GM06990 (cell line): ENCODE results near the gene NOVA1.

Source experiments
- DNase-seq: peaks from one replicate; pipeline ENCODE4 v3.0.0-alpha.2; 2011; ENCODE audit not compliant: insufficient read length; ENCODE audit errors: extremely low read depth
- H3K27me3 ChIP-seq: replicated peaks from 2 replicates; pipeline ENCODE4 v1.6.0; 2011; ENCODE audit warnings: low read length; ENCODE audit not compliant: control insufficient read depth, insufficient read depth
- H3K36me3 ChIP-seq: 2 replicates; pipeline ENCODE4 v1.5.1; 2011; ENCODE audit warnings: low read length; ENCODE audit not compliant: control insufficient read depth, insufficient read depth
- H3K4me3 ChIP-seq: replicated peaks from 2 replicates; pipeline ENCODE4 v1.5.1; 2011; ENCODE audit warnings: low read depth, mild to moderate bottlenecking, control low read depth, low read length
- TF ChIP-seq, protein P1 (sequence below): IDR thresholded peaks from 2 replicates; pipeline ENCODE4 v1.5.1; 2011; ENCODE audit warnings: low read length, control low read depth, mild to moderate bottlenecking, inconsistent platforms; ENCODE audit not compliant: insufficient read depth, poor library complexity, severe bottlenecking

The NOVA1 gene

GRCh38 chr14:26444822-26445221, 153.0 kb downstream of the NOVA1 start:
- H3K27me3 ChIP-seq = no peaks in the 10 kb centered on the region
- TF ChIP-seq, protein P1, sequence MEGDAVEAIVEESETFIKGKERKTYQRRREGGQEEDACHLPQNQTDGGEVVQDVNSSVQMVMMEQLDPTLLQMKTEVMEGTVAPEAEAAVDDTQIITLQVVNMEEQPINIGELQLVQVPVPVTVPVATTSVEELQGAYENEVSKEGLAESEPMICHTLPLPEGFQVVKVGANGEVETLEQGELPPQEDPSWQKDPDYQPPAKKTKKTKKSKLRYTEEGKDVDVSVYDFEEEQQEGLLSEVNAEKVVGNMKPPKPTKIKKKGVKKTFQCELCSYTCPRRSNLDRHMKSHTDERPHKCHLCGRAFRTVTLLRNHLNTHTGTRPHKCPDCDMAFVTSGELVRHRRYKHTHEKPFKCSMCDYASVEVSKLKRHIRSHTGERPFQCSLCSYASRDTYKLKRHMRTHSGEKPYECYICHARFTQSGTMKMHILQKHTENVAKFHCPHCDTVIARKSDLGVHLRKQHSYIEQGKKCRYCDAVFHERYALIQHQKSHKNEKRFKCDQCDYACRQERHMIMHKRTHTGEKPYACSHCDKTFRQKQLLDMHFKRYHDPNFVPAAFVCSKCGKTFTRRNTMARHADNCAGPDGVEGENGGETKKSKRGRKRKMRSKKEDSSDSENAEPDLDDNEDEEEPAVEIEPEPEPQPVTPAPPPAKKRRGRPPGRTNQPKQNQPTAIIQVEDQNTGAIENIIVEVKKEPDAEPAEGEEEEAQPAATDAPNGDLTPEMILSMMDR = no peak
- no peak for DNase-seq
- H3K36me3 ChIP-seq = no peaks in the 10 kb centered on the region
- no peak overlapping the region for H3K4me3 ChIP-seq

GRCh38 chr14:26443654-26444053, 154.2 kb downstream of the NOVA1 start:
- Histone ChIP-seq H3K36me3 (no peaks in the 10 kb centered on the region), H3K4me3 (no peak overlapping the region), H3K27me3 (no peaks in the 10 kb centered on the region)
- DNase-seq = no peak
- TF ChIP-seq, protein P1 = no peak

DNA sequence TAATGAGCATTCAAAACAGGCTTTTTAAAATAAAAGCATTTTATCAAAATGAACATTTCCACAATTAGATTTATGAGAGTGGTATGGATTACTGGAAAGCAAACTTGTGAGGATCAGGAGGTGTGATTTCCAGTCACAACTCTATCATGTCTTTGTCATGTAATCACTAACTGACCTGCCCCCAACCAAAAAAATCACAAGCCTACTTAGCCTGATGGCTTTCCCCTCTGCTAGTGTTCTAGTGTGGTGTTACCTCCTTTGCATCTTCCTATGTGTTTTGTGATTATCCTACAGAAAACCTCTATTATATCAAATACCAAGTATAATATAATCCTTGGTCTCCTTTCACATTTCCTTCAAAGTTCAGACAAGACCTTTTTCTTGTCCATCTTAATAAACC, 168.6 kb downstream of the NOVA1 start:
- Histone ChIP-seq H3K36me3 (no peaks in the 10 kb centered on the region), H3K27me3 (no peaks in the 10 kb centered on the region), H3K4me3 (no peak overlapping the region)
- no peak for DNase-seq
- TF ChIP-seq, protein P1 = no peak

- no peaks in the 10 kb centered on the region for H3K36me3 ChIP-seq
- DNase-seq = no peak
Observed at GRCh38 chr14:26427097-26427496, 170.7 kb downstream of the NOVA1 start.

DNA sequence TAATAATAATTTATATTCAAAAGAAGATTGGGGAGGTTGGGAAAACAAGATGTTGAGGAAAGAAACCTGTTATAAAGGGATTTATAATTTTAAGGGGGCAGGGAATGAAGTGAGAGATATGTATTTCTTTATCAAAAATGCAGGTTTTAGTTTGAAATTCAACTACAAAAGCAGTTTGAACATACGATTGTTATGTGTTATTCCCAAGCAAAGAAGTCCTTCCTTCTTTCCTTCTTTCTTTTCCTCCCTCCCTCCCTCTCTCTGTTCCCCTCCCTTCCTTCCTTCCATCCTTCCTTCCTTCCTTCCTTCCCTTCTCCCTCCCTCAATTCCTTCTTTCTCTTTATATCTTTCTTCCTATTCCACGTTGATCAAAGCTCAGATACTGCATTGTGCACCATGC, 173.3 kb downstream of the NOVA1 start:
- TF ChIP-seq, protein P1 = no peak
- H3K27me3 ChIP-seq = no peaks in the 10 kb centered on the region
- DNase-seq = no peak
- H3K36me3 ChIP-seq = no peaks in the 10 kb centered on the region
- H3K4me3 ChIP-seq = no peak overlapping the region

More at GRCh38 chr14:26427097-26427496, 170.7 kb downstream of the NOVA1 start:
- TF ChIP-seq, protein P1 = no peak
- Histone ChIP-seq H3K4me3 (no peak overlapping the region), H3K27me3 (no peaks in the 10 kb centered on the region)

DNA sequence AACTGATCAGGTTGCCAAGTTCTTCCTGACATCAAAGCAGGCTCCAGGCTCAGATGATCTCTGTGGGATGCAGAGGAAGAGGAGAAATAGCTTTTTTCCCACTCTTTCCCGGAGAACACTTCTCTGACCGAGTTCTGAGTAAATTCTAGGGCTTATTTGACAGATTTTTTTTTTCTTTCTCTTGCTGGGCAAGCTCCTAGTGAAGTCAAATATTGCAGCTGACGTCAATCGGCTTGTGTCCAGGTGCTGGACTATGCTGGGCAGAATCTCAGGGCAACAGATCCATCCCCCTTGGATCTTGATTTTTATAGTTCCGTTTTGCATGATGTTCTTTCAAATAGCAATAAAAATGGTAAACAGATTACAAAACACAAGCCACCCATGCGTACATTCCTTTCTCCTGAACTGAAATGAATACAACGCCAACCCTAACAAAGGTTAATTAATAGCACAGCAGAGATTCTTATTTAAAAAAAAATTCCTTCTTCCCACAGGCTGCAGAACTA, 182.2 kb downstream of the NOVA1 start:
- Histone ChIP-seq H3K4me3 (no peak overlapping the region), H3K27me3 (no peaks in the 10 kb centered on the region), H3K36me3 (no peaks in the 10 kb centered on the region)
- no peak for DNase-seq
- TF ChIP-seq, protein P1 = no peak
